ENCODE measurements around the gene SRGAP1.
A peak's percentile ranks its signal among the peaks of the same experiment; 100 is the strongest.

SRGAP1 gene

GRCh38 chr12:64123448-64123847 is 278.9 kb downstream of the SRGAP1 start:
- Histone ChIP-seq H3K4me1 (ENCODE audit: control insufficient read depth in 2 of 2, insufficient read depth in 1 of 2, low read depth in 1 of 2, low read length in 2 of 2) (no peaks in the 10 kb centered on the region), H3K4me2 (ENCODE audit: insufficient read depth, low read length, poor library complexity, severe bottlenecking) (no peak overlapping the region), H3K27me3 (ENCODE audit: control insufficient read depth in 3 of 3, insufficient read depth in 3 of 3, low read depth in 1 of 3, low read length in 3 of 3) (no peaks in the 10 kb centered on the region), H3K18ac (ENCODE audit: low read length) (no peak overlapping the region), H3K4ac (ENCODE audit: low read length) (no peak overlapping the region), H3K4me3 (ENCODE audit: low read length in 2 of 2) (no peak overlapping the region), H2BK120ac (ENCODE audit: low read depth, low read length) (no peak overlapping the region), H3K14ac (ENCODE audit: low read length) (no peak overlapping the region), H3K9ac (ENCODE audit: low read depth, low read length, poor library complexity) (no peak overlapping the region), H3K36me3 (replicated peaks in 1 of 2; ENCODE audit: control insufficient read depth in 2 of 2, insufficient read depth in 2 of 2, low read length in 2 of 2) (peaks cover 0 to 51% of the 10 kb centered on the region in 2 donors), H2AK5ac (ENCODE audit: low read depth, low read length) (no peak overlapping the region), H2BK5ac (ENCODE audit: low read length) (no peak overlapping the region), H3K27ac (replicated peaks; ENCODE audit: low read length) (no peak overlapping the region), H2BK12ac (ENCODE audit: low read length) (no peak overlapping the region), H3K9me3 (replicated peaks in 1 of 2; ENCODE audit: control insufficient read depth in 2 of 2, insufficient read depth in 1 of 2, low read depth in 1 of 2, low read length in 2 of 2) (no peaks in the 10 kb centered on the region), H2BK15ac (ENCODE audit: low read length) (no peak overlapping the region), H4K8ac (ENCODE audit: low read depth, low read length) (no peak overlapping the region), H3K23ac (ENCODE audit: low read depth, low read length, poor library complexity) (no peak overlapping the region), H2AFZ (ENCODE audit: low read length) (no peak overlapping the region), H4K91ac (ENCODE audit: low read depth, low read length, poor library complexity) (no peak overlapping the region), H3K79me1 (ENCODE audit: low read depth, low read length) (no peaks in the 10 kb centered on the region)
- WGBS, 2 donors (ENCODE audit: extremely low coverage in 2 of 2, insufficient read length in 2 of 2, insufficient replicate concordance in 1 of 2), result no CpG with 5 or more reads among the region's 1 CpG
- no peak for DNase-seq (ENCODE audit: low spot score)

GRCh38 chr12:64124511-64125197 is 280.2 kb downstream of the SRGAP1 start:
- Histone ChIP-seq H3K4me1 (ENCODE audit: control insufficient read depth in 2 of 2, insufficient read depth in 1 of 2, low read depth in 1 of 2, low read length in 2 of 2) (no peaks in the 10 kb centered on the region), H3K27ac (replicated peaks; ENCODE audit: low read length) (no peak overlapping the region), H2BK5ac (ENCODE audit: low read length) (no peak overlapping the region), H3K14ac (ENCODE audit: low read length) (no peak overlapping the region), H3K4me2 (ENCODE audit: insufficient read depth, low read length, poor library complexity, severe bottlenecking) (no peak overlapping the region), H2BK15ac (ENCODE audit: low read length) (no peak overlapping the region), H3K4me3 (ENCODE audit: low read length in 2 of 2) (no peak overlapping the region), H2BK120ac (ENCODE audit: low read depth, low read length) (no peak overlapping the region), H3K27me3 (ENCODE audit: control insufficient read depth in 3 of 3, insufficient read depth in 3 of 3, low read depth in 1 of 3, low read length in 3 of 3) (no peaks in the 10 kb centered on the region), H3K79me1 (ENCODE audit: low read depth, low read length) (no peaks in the 10 kb centered on the region), H3K9me3 (replicated peaks in 1 of 2; ENCODE audit: control insufficient read depth in 2 of 2, insufficient read depth in 1 of 2, low read depth in 1 of 2, low read length in 2 of 2) (no peaks in the 10 kb centered on the region), H3K36me3 (replicated peaks in 1 of 2; ENCODE audit: control insufficient read depth in 2 of 2, insufficient read depth in 2 of 2, low read length in 2 of 2) (peaks cover 0 to 56% of the 10 kb centered on the region in 2 donors), H3K18ac (ENCODE audit: low read length) (no peak overlapping the region), H4K8ac (ENCODE audit: low read depth, low read length) (no peak overlapping the region), H2AFZ (ENCODE audit: low read length) (no peak overlapping the region), H2AK5ac (ENCODE audit: low read depth, low read length) (no peak overlapping the region), H3K4ac (ENCODE audit: low read length) (no peak overlapping the region), H3K23ac (ENCODE audit: low read depth, low read length, poor library complexity) (no peak overlapping the region), H4K91ac (ENCODE audit: low read depth, low read length, poor library complexity) (no peak overlapping the region), H2BK12ac (ENCODE audit: low read length) (no peak overlapping the region), H3K9ac (ENCODE audit: low read depth, low read length, poor library complexity) (no peak overlapping the region)
- no peak for DNase-seq (ENCODE audit: low spot score)
- WGBS, 2 donors (ENCODE audit: extremely low coverage in 2 of 2, insufficient read length in 2 of 2, insufficient replicate concordance in 1 of 2), result no CpG with 5 or more reads among the region's 3 CpGs

DNA sequence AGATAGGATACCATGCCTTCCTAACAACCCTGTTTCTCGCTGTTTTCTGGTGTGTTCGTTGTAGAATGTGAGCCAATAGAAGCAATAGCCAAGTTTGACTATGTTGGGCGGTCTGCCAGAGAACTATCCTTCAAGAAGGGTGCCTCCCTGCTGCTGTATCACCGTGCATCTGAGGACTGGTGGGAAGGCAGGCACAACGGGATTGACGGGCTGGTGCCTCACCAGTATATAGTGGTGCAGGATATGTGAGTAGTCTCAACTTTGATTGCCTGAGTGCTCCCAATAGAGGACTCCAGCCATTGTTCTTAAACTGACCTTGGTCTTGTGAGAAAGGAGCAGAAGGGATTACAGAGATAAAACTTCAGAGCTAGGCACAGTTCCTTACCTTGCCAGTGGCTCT is 281.4 kb downstream of the SRGAP1 start:
- no peaks in the 10 kb centered on the region for H3K27me3 ChIP-seq (ENCODE audit: control insufficient read depth in 3 of 3, insufficient read depth in 3 of 3, low read depth in 1 of 3, low read length in 3 of 3)
- H3K4me2 ChIP-seq (ENCODE audit: insufficient read depth, low read length, poor library complexity, severe bottlenecking), result no peak overlapping the region
- H4K91ac ChIP-seq (ENCODE audit: low read depth, low read length, poor library complexity), result no peak overlapping the region
- H3K9ac ChIP-seq (ENCODE audit: low read depth, low read length, poor library complexity), result no peak overlapping the region
- no peak for DNase-seq (ENCODE audit: low spot score)
- H2BK12ac ChIP-seq (ENCODE audit: low read length), result no peak overlapping the region
- no peak overlapping the region for H3K4ac ChIP-seq (ENCODE audit: low read length)
- H3K4me3 ChIP-seq (ENCODE audit: low read length in 2 of 2), result no peak overlapping the region
- H2AFZ ChIP-seq (ENCODE audit: low read length), result no peak overlapping the region
- no peaks in the 10 kb centered on the region for H3K79me1 ChIP-seq (ENCODE audit: low read depth, low read length)
- H2BK15ac ChIP-seq (ENCODE audit: low read length), result no peak overlapping the region
- H2BK5ac ChIP-seq (ENCODE audit: low read length), result no peak overlapping the region
- no peak overlapping the region for H3K14ac ChIP-seq (ENCODE audit: low read length)
- H3K18ac ChIP-seq (ENCODE audit: low read length), result no peak overlapping the region
- H3K23ac ChIP-seq (ENCODE audit: low read depth, low read length, poor library complexity), result no peak overlapping the region
- no peak overlapping the region for H2AK5ac ChIP-seq (ENCODE audit: low read depth, low read length)
- H3K27ac ChIP-seq (replicated peaks; ENCODE audit: low read length), result no peak overlapping the region
- WGBS, 2 donors (ENCODE audit: extremely low coverage in 2 of 2, insufficient read length in 2 of 2, insufficient replicate concordance in 1 of 2), result no CpG with 5 or more reads among the region's 6 CpGs
- H3K9me3 ChIP-seq (replicated peaks in 1 of 2; ENCODE audit: control insufficient read depth in 2 of 2, insufficient read depth in 1 of 2, low read depth in 1 of 2, low read length in 2 of 2), result no peaks in the 10 kb centered on the region
- no peak overlapping the region for H4K8ac ChIP-seq (ENCODE audit: low read depth, low read length)
- peaks cover 0 to 69% of the 10 kb centered on the region in 2 donors for H3K36me3 ChIP-seq (replicated peaks in 1 of 2; ENCODE audit: control insufficient read depth in 2 of 2, insufficient read depth in 2 of 2, low read length in 2 of 2)
- H3K4me1 ChIP-seq (ENCODE audit: control insufficient read depth in 2 of 2, insufficient read depth in 1 of 2, low read depth in 1 of 2, low read length in 2 of 2), result no peaks in the 10 kb centered on the region
- no peak overlapping the region for H2BK120ac ChIP-seq (ENCODE audit: low read depth, low read length)

- WGBS, 2 donors (ENCODE audit: extremely low coverage in 2 of 2, insufficient read length in 2 of 2, insufficient replicate concordance in 1 of 2), result no CpG with 5 or more reads among the region's 14 CpGs
- no peaks in the 10 kb centered on the region for H3K9me3 ChIP-seq (replicated peaks in 1 of 2; ENCODE audit: control insufficient read depth in 2 of 2, insufficient read depth in 1 of 2, low read depth in 1 of 2, low read length in 2 of 2)
- H3K36me3 ChIP-seq (replicated peaks in 1 of 2; ENCODE audit: control insufficient read depth in 2 of 2, insufficient read depth in 2 of 2, low read length in 2 of 2), result peaks cover 0 to 72% of the 10 kb centered on the region in 2 donors
- peak overlapping the region; percentile 53 for H3K23ac ChIP-seq (ENCODE audit: low read depth, low read length, poor library complexity)
- H3K4me1 ChIP-seq (ENCODE audit: control insufficient read depth in 2 of 2, insufficient read depth in 1 of 2, low read depth in 1 of 2, low read length in 2 of 2), result no peaks in the 10 kb centered on the region
- H4K91ac ChIP-seq (ENCODE audit: low read depth, low read length, poor library complexity), result no peak overlapping the region
- no peak overlapping the region for H2AFZ ChIP-seq (ENCODE audit: low read length)
- no peak overlapping the region for H2BK15ac ChIP-seq (ENCODE audit: low read length)
- H3K14ac ChIP-seq (ENCODE audit: low read length), result no peak overlapping the region
- no peaks in the 10 kb centered on the region for H3K27me3 ChIP-seq (ENCODE audit: control insufficient read depth in 3 of 3, insufficient read depth in 3 of 3, low read depth in 1 of 3, low read length in 3 of 3)
- H2BK120ac ChIP-seq (ENCODE audit: low read depth, low read length), result no peak overlapping the region
- no peak overlapping the region for H4K8ac ChIP-seq (ENCODE audit: low read depth, low read length)
- no peak for DNase-seq (ENCODE audit: low spot score)
- no peak overlapping the region for H3K27ac ChIP-seq (replicated peaks; ENCODE audit: low read length)
- H3K9ac ChIP-seq (ENCODE audit: low read depth, low read length, poor library complexity), result no peak overlapping the region
- no peak overlapping the region for H3K18ac ChIP-seq (ENCODE audit: low read length)
- no peak overlapping the region for H2BK12ac ChIP-seq (ENCODE audit: low read length)
- H3K4me3 ChIP-seq (ENCODE audit: low read length in 2 of 2), result no peak overlapping the region
- no peak overlapping the region for H2BK5ac ChIP-seq (ENCODE audit: low read length)
- no peak overlapping the region for H3K4me2 ChIP-seq (ENCODE audit: insufficient read depth, low read length, poor library complexity, severe bottlenecking)
- H3K4ac ChIP-seq (ENCODE audit: low read length), result no peak overlapping the region
- H2AK5ac ChIP-seq (ENCODE audit: low read depth, low read length), result no peak overlapping the region
- no peaks in the 10 kb centered on the region for H3K79me1 ChIP-seq (ENCODE audit: low read depth, low read length)
These were observed 283.3 kb downstream of the SRGAP1 start for GRCh38 chr12:64127811-64128210.

Measured in neuronal stem cell (in vitro differentiated cells).